Measurements from ENCODE around the gene ZNF83. TPM values are rescaled to one million over a fixed set of nuclear protein-coding genes. Genes with fewer than 3 reads are reported as not detected.
"Not testable (repeated sequence)": the region's sequence is repeated elsewhere in the genome, so short reads cannot be mapped to it uniquely, and the experiment has no call there.

Gene ZNF83
- polyA plus RNA-seq, 12 donors, result 26.8 to 107 (median 43.4) TPM; not detected in 1

GRCh38 chr19:52648336-52649016 lies 10.3 kb upstream of the ZNF83 start:
- DNase-seq, result no peak

DNA sequence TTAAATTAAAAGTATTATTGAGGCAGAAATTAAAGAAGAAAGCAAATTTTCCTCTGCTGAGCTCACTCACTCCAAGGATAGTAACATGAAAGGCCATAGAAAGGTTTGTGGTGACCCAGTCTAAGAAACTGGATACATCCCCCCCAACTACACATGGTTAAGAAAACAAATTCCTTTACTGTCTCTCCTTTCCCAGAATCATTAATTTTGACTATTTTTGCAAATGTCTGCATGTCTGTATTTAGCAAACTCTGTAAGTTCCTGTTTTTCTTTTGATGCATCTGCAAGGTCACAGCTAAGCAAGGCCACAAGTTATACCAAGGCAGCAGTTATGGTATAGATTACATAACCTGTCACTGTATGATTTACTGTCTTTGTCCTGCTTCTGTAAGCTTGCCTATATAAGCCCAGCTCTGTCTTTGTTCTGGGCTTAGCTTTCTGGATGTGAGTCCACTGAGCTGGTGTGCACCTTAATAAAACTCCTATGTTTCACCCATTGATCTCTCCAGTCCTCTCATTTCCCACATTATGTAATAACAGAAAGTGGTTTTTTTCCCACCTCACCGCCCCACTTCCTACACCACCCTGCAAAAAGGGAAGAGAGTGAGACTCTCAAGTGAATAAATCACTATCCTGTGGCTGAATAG lies 8.5 kb upstream of the ZNF83 start:
- no peak for DNase-seq

DNA sequence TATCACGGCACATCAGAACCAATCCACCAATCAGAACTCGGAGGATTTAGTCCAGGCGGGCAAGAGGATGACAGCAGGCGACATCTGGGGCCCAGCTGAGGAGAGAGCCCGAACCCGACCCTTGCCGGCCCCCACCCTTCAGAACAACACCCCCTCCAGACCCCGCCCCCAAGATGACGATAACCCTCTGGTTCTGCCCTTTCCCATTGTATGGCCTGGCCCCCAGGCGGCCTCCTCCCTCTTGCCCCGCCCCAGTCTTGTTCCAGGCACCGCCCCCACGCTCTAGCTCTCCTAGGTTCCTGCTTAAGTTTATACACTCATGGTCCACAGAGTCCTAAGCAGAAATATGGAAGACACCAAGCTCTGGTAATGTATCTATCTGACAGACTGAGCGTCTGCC lies 2.8 kb upstream of the ZNF83 start:
- DNase-seq, result no peak

DNA sequence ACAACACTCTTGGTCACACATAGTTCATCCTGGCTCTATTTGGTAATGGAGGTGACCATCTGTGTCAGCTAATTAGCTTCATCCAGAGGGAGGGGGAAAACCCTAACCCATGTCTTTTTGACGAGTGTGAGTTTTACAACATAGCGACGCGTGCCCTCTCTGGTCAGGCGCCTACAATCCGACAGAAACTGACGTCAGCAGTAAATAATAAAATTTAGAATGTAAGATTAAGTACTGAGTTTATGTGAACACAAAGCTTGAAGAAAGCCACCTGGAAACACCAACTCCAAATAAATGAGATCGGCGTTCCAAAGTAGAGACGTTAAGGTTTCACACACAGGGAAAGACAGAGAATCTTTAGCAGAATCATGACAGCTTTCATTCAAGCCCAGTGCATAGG lies 1.8 kb upstream of the ZNF83 start:
- DNase-seq, result no peak

- no peak for DNase-seq
These were observed 446 bp upstream of the ZNF83 start for GRCh38 chr19:52638601-52639000.

GRCh38 chr19:52635786-52636570 lies 2.2 kb downstream of the ZNF83 start:
- DNase-seq, result no peak

DNA sequence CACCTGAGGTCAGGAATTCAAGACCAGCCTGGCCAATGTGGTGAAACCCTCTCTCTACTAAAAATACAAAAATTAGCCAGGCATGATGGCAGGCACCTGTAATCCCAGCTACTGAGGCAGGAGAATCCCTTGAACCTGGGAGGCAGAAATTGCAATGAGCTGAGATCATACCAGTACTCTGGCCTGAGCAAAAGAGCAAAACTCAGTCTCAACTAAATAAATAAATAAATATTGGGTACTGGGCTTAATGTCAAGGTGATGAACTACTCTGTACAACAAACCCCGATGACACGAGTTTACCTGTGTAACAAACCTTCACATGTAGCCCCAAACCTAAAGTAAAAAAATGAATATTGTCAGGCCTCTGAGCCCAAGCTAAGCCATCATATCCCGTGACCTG lies 10.7 kb downstream of the ZNF83 start:
- not testable (repeated sequence) for DNase-seq

DNA sequence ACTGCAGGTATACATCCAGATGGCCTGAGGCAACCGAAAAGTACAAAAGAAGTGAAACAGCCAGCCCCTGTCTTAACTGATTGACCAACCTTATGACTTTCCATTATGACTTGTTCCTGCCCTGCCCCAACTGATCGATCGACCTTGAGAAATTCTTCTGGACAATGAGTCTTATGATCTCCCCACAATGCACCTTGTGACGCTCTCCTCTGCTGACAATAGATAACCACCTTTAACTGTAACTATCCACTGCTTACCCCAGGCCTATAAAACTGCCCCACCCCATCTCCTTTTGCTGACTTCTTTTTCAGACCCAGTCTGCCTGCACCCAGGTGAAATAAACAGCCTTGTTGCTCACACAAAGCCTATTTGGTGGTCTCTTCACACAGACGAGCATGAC lies 11.2 kb downstream of the ZNF83 start:
- no peak for DNase-seq

- DNase-seq, result no peak
These were observed 15.9 kb downstream of the ZNF83 start for GRCh38 chr19:52622261-52622660.

DNA sequence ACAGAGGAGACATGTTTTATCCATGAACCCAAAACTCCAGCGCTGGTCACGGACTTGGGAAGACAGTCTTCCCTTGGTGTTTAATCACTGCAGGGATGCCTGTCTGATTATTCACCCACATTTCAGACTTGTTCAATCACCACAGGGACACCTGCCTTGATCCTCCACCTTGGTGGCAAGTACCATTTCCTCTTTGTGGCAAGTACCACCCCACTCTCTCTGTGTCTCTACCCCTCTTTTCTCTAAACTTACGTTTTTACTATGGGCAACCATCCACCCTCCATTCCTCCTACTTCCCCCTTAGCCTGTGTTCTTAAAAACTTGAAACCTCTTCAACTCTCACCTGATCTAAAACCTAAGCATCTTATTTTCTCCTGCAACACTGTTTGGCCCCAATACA lies 16.8 kb downstream of the ZNF83 start:
- no peak for DNase-seq

DNA sequence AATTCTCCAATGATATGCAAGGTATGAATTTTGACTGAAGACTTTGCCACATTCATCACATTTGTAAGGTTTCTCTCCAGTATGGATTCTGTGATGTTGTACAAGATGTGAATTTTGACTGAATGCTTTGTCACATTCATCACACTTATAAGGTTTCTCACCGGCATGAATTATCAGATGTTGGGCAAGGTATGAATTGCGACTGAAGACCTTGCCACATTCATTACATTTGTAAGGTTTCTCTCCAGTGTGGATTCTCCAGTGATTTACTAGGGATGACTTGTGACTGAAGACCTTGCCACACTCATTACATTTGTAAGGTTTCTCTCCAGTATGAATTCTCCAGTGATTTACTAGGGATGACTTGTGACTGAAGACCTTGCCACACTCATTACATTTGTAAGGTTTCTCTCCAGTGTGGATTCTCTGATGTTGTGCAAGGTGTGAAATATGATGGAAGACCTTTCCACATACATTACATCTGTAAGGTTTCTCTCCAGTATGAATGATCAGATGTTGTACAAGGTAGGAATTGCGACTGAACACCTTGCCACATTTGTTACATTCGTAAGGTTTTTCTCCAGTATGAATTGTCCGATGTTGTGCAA lies 24.8 kb downstream of the ZNF83 start:
- DNase-seq, result no peak

DNA sequence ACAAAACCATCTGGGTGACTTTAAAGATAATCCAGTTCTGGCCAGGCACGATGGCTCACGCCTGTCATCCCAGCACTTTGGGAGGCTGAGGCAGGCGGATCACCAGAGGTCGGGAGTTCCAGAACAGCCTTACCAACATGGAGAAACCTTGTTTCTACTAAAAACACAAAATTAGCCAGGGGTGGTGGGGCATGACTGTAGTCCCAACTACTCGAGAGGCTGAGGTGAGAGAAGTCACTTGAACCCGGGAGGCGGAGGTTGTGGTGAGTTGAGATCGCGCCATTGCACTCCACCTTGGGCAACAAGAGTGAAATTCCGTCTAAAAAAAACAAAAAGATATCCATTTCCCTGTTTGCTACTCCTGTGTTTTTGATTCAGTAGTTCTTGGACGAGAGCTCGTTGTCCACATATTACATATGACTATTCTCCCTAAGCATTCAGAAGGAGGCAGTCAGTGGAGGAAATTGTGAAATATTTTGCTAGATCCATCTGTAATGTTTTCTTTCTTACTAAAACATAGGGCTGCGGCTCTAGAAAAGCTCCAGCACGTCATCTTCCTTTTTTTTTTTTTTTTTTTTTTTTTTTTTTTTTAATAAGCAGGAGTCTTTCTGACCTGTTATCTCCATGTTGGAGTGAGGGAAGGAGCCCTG lies 34.5 kb downstream of the ZNF83 start:
- DNase-seq, result no peak

- no peak for DNase-seq
These were observed 35.2 kb downstream of the ZNF83 start for GRCh38 chr19:52602941-52603340.

DNA sequence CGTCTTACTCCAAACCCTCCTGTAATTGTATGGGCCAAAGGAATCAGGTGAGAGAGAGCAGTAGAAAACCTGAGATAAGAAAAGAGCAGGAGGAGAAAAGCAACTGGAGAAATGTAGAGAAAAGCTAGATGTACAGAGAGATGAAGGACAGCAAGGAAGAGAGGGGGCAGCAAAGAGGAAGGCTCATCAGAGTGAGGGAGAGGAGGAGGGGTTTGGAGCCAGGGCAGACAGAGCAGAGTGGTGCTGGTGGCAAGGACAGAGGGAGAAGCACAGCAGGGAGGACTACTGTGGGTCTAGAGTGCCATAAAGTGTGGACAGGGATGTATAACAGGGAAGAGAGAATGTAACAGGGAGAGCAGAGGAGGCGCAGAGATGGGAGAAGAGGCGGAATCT lies 36.2 kb downstream of the ZNF83 start:
- not testable (repeated sequence) for DNase-seq

DNA sequence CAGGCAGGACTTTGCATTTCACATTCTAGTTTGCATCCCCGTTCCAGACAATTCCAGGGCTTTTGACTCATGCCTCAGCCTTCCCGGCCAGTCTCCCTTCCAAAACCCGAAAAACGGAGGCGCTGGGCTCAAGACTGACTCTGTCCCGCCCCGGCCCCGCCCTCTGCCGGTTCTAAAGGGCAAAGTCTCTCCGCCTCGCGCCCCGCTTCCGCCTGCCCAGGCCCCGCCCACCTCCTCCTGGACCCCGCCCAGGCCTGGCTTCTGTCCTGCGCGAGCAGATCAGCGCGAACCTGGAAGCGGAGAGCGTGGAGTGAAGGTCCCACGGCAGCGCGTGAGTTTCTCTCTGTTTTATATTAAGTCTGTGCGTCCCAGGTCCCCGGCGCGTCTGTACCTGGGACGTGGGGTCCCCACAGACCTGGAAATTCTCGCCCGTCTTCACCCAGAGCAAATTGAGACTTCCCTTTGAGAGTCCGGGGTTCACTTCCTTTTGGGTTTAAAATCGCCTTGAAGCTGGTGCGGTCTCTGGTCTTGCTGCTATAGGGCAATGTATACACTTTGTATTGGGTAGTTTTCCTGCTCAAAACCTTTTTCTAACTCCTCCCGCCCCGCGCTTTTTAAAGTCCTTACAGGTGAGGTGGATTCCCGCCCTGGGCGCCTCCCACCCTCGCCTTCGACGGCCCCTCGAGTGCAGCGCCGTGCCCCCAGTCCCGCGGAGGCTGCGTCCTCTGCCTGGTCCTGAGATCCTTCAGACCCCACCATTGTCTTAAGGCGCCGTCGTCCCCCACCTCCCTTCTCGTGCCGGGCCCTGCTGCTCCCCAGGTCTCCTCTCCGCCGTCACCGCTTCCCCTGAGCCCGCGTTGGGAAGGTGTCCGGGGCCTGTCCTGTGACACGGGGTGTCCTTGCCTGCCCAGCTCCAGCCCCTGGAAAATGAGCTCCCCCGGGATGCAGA lies 36.9 kb downstream of the ZNF83 start:
- peak; percentile 91 for DNase-seq

GRCh38 chr19:52600639-52601024 lies 37.5 kb downstream of the ZNF83 start:
- no peak for DNase-seq

GRCh38 chr19:52599241-52599640 lies 38.9 kb downstream of the ZNF83 start:
- no peak for DNase-seq

DNA sequence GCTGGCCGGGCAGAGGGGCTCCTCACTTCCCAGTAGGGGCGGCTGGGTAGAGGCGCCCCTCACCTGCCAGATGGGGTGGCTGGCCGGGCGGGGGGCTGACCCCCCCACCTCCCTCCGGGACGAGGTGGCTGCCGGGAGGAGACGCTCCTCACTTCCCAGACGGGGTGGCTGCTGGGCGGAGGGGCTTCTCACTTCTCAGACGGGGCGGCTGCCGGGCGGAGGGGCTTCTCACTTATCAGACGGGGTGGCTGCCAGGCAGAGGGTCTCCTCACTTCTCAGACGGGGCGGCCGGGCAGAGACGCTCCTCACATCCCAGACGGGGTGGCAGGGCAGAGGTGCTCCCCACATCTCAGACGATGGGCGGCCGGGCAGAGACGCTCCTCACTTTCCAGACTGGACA lies 44.7 kb downstream of the ZNF83 start:
- not testable (repeated sequence) for DNase-seq

DNA sequence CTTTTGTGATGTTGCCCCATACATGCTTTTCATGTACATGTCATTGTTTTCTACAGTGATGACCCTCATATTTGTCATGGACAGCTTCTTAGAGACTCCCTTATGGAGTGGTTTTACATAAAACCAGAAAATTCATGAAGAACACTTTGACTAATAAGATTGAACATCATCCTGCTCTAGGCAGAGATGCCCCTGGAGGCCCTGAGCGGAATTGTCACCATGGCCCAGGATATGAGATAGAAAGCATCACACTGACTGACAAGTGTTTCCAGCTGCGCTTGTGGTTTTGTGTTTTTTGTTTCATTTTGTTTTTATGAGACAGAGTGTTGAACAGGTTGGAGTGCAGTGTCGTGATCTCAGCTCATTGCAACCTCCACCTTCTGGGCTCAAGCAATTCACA lies 45.9 kb downstream of the ZNF83 start:
- DNase-seq, result no peak

GRCh38 chr19:52590728-52591127 lies 47.4 kb downstream of the ZNF83 start:
- no peak for DNase-seq

DNA sequence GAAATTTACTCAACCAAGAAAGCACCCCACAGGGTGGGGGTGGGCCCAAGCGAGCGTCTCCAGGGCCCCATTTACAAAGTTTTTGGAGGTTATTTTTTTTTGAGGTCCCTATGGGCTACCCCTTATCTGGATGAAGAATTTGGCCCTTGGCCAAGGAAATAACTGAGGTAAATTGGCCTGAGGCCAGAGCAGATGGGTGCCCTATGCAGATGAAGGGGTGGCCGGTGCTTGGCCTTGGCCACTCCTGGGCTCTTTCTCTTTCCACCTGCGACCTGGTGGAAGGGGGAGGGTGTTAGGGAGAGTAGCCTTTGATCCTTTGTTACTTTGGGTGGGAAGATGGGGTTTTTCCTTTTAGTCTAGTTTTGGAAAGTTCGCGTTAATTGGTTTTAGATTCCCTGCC lies 52.6 kb downstream of the ZNF83 start:
- DNase-seq, result no peak
